ENCODE measurements around the gene CNPY4.

CNPY4 gene

DNA sequence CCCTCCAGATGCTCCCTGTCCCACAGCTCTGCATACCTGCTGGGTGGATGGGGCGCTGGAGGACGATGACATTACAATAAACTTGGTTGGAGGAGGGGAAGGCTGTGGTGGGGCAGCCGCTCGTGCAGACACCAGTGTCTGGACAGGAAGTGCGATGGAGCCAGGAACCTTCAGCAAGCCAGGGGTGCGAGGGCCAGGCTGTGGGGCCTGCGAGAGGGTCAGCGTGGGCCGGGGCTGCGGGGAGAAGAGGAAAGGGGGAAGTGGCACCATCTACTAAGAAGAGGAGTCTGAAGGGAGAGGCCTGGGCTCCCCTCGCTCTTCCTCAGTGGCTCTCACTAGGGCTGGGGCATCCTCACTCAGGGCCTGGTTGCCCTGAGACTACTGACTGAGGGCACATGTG, 11.5 kb upstream of the CNPY4 start:
- Histone ChIP-seq H2AFZ (ENCODE audit: low read depth, low read length) (no peak overlapping the region), H4K20me1 (ENCODE audit: insufficient read depth, low read length) (no peaks in the 10 kb centered on the region; the same call in 1 of the 2 replicates), H3K36me3 (ENCODE audit: insufficient read depth, low read length) (peaks cover 89% of the 10 kb centered on the region), H3K27ac (ENCODE audit: low read length) (no peak overlapping the region), H3K79me2 (ENCODE audit: insufficient read depth, low read length) (peaks cover 5% of the 10 kb centered on the region; the same call in 1 of the 2 replicates), H3K4me2 (ENCODE audit: insufficient read depth, low read length) (no peak overlapping the region), H3K9ac (ENCODE audit: low read depth, low read length) (no peak overlapping the region), H3K4me3 (ENCODE audit: low read depth in 1 of 2, low read length in 2 of 2) (no peak overlapping the region), H3K4me1 (ENCODE audit: insufficient read depth, low read length) (peaks cover 6% of the 10 kb centered on the region), H3K9me3 (ENCODE audit: insufficient read depth, low read length, severe bottlenecking) (no peaks in the 10 kb centered on the region), H3K27me3 (ENCODE audit: insufficient read depth, low read length, poor library complexity) (no peaks in the 10 kb centered on the region)
- ATAC-seq (ENCODE audit: insufficient read depth, low read depth) (0 out of 3 replicates have a peak, but pooled peaks have one; percentile 7), DNase-seq (no peak)
- no peak for TF ChIP-seq EZH2 (IDR thresholded peaks at IDR 0.05; ENCODE audit: borderline replicate concordance, low read depth, low read length, severe bottlenecking)
- TF ChIP-seq, protein P1, sequence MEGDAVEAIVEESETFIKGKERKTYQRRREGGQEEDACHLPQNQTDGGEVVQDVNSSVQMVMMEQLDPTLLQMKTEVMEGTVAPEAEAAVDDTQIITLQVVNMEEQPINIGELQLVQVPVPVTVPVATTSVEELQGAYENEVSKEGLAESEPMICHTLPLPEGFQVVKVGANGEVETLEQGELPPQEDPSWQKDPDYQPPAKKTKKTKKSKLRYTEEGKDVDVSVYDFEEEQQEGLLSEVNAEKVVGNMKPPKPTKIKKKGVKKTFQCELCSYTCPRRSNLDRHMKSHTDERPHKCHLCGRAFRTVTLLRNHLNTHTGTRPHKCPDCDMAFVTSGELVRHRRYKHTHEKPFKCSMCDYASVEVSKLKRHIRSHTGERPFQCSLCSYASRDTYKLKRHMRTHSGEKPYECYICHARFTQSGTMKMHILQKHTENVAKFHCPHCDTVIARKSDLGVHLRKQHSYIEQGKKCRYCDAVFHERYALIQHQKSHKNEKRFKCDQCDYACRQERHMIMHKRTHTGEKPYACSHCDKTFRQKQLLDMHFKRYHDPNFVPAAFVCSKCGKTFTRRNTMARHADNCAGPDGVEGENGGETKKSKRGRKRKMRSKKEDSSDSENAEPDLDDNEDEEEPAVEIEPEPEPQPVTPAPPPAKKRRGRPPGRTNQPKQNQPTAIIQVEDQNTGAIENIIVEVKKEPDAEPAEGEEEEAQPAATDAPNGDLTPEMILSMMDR (IDR thresholded peaks at IDR 0.05; ENCODE audit: borderline replicate concordance, extremely low read depth, low read length, poor library complexity, severe bottlenecking), result no peak

DNA sequence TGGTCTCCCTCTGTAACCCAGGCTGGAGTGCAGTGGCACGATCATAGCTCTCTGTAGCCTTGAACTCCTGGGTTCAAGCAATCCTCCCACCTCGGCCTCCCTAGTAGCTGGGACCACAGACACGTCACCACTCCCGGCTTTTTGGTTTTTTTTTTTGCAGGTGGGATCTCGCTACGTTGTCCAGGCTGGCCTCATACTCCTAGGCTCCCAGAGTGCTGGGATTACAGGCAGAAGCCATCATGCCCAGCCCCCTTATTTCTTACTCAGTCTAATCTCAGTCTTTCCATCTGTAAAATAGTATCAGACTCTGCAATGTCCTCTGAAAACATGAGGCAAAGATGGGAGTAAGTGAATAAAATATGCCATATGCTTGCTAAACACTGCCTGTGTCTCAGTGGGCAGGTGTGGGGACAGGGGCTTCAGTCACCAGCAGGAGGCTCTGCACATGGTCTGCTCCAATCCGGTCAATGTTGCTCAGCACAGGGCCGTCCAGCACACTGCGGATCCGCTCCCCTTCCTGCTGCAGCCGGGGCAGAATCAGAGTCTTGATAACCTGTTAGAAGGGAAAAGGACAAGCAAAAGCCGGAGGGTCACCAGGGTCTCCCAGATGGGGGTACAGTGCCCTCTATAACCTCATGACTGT, 9.8 kb upstream of the CNPY4 start:
- no peak overlapping the region for H3K4me2 ChIP-seq (ENCODE audit: insufficient read depth, low read length)
- ATAC-seq (ENCODE audit: insufficient read depth, low read depth) (no peak), DNase-seq (no peak)
- H3K9me3 ChIP-seq (ENCODE audit: insufficient read depth, low read length, severe bottlenecking), result no peaks in the 10 kb centered on the region
- TF ChIP-seq, protein P1 (IDR thresholded peaks at IDR 0.05; ENCODE audit: borderline replicate concordance, extremely low read depth, low read length, poor library complexity, severe bottlenecking), result peak; percentile 32
- TF ChIP-seq EZH2 (IDR thresholded peaks at IDR 0.05; ENCODE audit: borderline replicate concordance, low read depth, low read length, severe bottlenecking), result no peak
- no peaks in the 10 kb centered on the region; the same call in 1 of the 2 replicates for H4K20me1 ChIP-seq (ENCODE audit: insufficient read depth, low read length)
- no peak overlapping the region for H2AFZ ChIP-seq (ENCODE audit: low read depth, low read length)
- no peak overlapping the region for H3K4me3 ChIP-seq (ENCODE audit: low read depth in 1 of 2, low read length in 2 of 2)
- H3K27ac ChIP-seq (ENCODE audit: low read length), result no peak overlapping the region
- H3K79me2 ChIP-seq (ENCODE audit: insufficient read depth, low read length), result no peaks in the 10 kb centered on the region
- H3K36me3 ChIP-seq (ENCODE audit: insufficient read depth, low read length), result peaks cover 90% of the 10 kb centered on the region
- H3K4me1 ChIP-seq (ENCODE audit: insufficient read depth, low read length), result no peaks in the 10 kb centered on the region
- H3K27me3 ChIP-seq (ENCODE audit: insufficient read depth, low read length, poor library complexity), result no peaks in the 10 kb centered on the region
- no peak overlapping the region for H3K9ac ChIP-seq (ENCODE audit: low read depth, low read length)

DNA sequence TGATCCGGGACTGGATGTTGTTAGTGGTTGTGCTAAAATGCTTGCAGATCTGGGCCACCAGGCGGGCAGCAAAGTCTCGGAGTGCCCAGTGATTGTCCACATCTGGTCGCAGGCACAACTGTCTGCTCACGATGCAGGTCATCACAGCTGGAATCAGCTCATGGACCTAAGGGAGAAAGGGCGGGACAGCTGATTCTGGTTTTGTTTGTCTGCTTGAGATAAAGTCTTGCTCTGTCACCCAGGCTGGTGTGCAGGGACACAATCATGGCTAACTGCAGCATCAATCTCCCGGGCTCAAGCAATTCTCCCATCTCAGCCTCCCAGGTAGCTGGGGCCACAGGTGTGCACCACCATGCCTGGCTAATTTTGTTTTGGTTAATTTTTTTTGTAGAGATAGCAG, 8.3 kb upstream of the CNPY4 start:
- Histone ChIP-seq H3K79me2 (ENCODE audit: insufficient read depth, low read length) (no peaks in the 10 kb centered on the region; the same call in 1 of the 2 replicates), H3K4me2 (ENCODE audit: insufficient read depth, low read length) (no peak overlapping the region), H3K27ac (ENCODE audit: low read length) (no peak overlapping the region), H3K4me1 (ENCODE audit: insufficient read depth, low read length) (no peaks in the 10 kb centered on the region), H3K9me3 (ENCODE audit: insufficient read depth, low read length, severe bottlenecking) (no peaks in the 10 kb centered on the region), H3K36me3 (ENCODE audit: insufficient read depth, low read length) (peaks cover 81% of the 10 kb centered on the region), H2AFZ (ENCODE audit: low read depth, low read length) (no peak overlapping the region), H3K9ac (ENCODE audit: low read depth, low read length) (no peak overlapping the region), H3K27me3 (ENCODE audit: insufficient read depth, low read length, poor library complexity) (no peaks in the 10 kb centered on the region), H3K4me3 (ENCODE audit: low read depth in 1 of 2, low read length in 2 of 2) (no peak overlapping the region), H4K20me1 (ENCODE audit: insufficient read depth, low read length) (no peaks in the 10 kb centered on the region; the same call in 1 of the 2 replicates)
- TF ChIP-seq, protein P1 (IDR thresholded peaks at IDR 0.05; ENCODE audit: borderline replicate concordance, extremely low read depth, low read length, poor library complexity, severe bottlenecking), result no peak
- no peak for TF ChIP-seq EZH2 (IDR thresholded peaks at IDR 0.05; ENCODE audit: borderline replicate concordance, low read depth, low read length, severe bottlenecking)
- no peak for DNase-seq
- no peak for ATAC-seq (ENCODE audit: insufficient read depth, low read depth)

Data from DND-41 (cell line).